HG03095 (cell line): Measurements from ENCODE around the gene TNFRSF6B.
A peak's percentile ranks its signal among the peaks of the same experiment; 100 is the strongest.
"Not testable (repeated sequence)": the region's sequence is repeated elsewhere in the genome, so short reads cannot be mapped to it uniquely, and the experiment has no call there.

ENCODE experiments used
- ATAC-seq: cut with Tn5 transposase; IDR thresholded peaks from one replicate; pipeline ENCODE4 v1.9.1; 2021; ENCODE audit warnings: moderate library complexity; ENCODE audit not compliant: unreplicated experiment

TNFRSF6B gene, protein sequence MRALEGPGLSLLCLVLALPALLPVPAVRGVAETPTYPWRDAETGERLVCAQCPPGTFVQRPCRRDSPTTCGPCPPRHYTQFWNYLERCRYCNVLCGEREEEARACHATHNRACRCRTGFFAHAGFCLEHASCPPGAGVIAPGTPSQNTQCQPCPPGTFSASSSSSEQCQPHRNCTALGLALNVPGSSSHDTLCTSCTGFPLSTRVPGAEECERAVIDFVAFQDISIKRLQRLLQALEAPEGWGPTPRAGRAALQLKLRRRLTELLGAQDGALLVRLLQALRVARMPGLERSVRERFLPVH

DNA sequence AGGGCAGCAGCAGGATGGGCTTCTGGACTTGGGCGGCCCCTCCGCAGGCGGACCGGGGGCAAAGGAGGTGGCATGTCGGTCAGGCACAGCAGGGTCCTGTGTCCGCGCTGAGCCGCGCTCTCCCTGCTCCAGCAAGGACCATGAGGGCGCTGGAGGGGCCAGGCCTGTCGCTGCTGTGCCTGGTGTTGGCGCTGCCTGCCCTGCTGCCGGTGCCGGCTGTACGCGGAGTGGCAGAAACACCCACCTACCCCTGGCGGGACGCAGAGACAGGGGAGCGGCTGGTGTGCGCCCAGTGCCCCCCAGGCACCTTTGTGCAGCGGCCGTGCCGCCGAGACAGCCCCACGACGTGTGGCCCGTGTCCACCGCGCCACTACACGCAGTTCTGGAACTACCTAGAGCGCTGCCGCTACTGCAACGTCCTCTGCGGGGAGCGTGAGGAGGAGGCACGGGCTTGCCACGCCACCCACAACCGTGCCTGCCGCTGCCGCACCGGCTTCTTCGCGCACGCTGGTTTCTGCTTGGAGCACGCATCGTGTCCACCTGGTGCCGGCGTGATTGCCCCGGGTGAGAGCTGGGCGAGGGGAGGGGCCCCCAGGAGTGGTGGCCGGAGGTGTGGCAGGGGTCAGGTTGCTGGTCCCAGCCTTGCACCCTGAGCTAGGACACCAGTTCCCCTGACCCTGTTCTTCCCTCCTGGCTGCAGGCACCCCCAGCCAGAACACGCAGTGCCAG is at the start of gene TNFRSF6B:
Gene TNFRSF6B, plus strand, starts transcription at position 25 of the 729 bp plus-strand sequence. Its CDS starts 116 bp downstream, at position 141.
- no peak for ATAC-seq

DNA sequence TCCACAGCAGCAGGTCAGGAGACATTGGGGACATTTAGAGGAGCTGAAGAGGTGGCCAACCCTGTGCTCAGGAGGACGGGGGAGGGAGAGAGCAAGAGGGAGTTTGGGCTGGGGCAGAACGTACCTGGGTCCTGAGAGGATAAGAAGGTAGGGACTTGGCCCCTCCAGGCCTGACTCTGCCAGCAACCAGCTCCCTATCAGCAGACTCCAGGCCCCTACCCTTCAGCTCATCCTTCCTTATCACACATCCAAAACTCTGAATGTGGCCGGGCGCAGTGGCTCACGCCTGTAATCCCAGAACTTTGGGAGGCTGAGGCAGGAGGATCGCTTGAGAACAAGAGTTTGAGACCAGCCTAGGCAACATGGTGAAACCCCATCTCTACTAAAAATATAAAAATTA is 48.3 kb upstream of the TNFRSF6B start:
- no peak for ATAC-seq

GRCh38 chr20:63648895-63649589 is 47.4 kb upstream of the TNFRSF6B start:
- no peak for ATAC-seq

GRCh38 chr20:63650486-63650885 is 46.0 kb upstream of the TNFRSF6B start:
- not testable (repeated sequence) for ATAC-seq

DNA sequence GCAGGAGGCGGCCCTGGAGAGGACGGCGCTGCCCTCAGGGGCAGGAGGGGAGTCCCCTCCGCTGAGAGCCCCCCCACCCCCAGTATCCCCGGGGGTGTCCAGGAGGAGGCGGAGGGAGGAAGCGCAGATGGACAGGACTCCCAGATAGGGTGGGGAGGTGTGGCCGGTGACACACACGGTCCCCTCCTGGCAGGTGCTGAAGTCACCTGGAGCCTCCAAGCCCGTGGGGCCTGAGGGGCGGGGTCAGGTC is 44.6 kb upstream of the TNFRSF6B start:
- ATAC-seq, result no peak

GRCh38 chr20:63652192-63652980 is 44.1 kb upstream of the TNFRSF6B start:
- no peak for ATAC-seq

GRCh38 chr20:63653041-63653973 is 43.1 kb upstream of the TNFRSF6B start, which contains the start of gene STMN3:
STMN3 (minus strand) TSS chr20:63653424; CDS start chr20:63653345, 79 bp downstream.
- ATAC-seq, result no peak

GRCh38 chr20:63653974-63654668 is 42.3 kb upstream of the TNFRSF6B start:
- no peak for ATAC-seq

GRCh38 chr20:63655249-63655648 is 41.2 kb upstream of the TNFRSF6B start:
- no peak for ATAC-seq

DNA sequence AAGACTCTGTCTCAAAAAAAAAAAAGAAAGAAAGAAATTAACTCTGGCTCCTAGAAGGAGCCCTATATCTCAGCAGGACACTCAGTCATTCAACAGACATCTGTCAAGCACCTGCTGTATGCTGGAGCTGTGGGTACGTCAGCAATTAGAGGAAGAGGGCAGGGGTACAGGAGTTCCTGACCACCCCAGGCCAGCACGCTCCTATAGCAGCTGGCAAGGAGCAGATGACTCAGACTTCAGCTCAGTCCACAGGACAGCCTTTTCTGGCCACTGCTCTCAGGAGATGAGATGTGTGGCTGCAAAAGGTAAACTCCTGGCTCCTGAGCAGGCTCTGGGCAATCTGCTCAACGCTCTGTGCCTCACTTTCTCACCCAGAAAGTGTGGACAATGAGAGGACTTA is 40.0 kb upstream of the TNFRSF6B start:
- ATAC-seq, result no peak

DNA sequence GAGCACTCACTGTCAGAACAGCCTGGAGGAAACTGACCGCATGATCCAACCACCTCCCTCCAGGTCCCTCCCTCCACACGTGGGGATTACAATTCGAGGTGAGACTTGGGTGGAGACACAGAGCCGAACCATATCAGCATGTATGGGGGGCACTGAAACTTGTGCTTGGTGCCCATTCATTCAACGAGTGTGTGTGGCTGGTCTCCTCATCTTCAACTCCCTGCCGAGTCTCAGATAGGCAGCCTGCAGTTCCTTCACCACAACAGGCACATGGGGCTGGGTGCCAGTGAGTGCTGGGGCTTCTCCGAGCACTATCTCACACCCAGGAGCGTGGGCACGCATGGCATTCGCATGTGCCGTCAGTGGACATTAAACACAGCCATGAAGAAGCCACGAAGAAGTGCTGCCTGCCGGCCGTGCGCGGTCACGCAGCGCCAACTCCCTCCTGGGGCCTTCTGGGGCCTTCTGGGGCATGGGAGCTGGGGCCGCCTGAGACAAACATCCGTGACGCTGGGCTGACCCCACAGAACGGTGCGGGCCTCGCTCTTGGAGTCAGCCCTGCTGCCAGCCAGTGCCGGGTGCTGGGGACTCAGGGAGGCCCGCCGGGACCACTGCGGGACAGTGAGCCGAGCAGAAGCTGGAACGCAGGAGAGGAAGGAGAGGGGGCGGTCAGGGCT is 39.1 kb upstream of the TNFRSF6B start:
- ATAC-seq, result no peak

- peak; percentile 76 for ATAC-seq
These were observed 38.3 kb upstream of the TNFRSF6B start, which contains the start of gene RTEL1 for GRCh38 chr20:63657937-63658748. RTEL1 (plus strand) TSS chr20:63658312; CDS start chr20:63659403, 1,091 bp downstream.

- ATAC-seq, result peak; percentile 9
These were observed 37.7 kb upstream of the TNFRSF6B start for GRCh38 chr20:63658749-63659187.

- no peak for ATAC-seq
These were observed 37.1 kb upstream of the TNFRSF6B start for GRCh38 chr20:63659370-63659769.

GRCh38 chr20:63660174-63660573 is 36.3 kb upstream of the TNFRSF6B start:
- ATAC-seq, result not testable (repeated sequence)

DNA sequence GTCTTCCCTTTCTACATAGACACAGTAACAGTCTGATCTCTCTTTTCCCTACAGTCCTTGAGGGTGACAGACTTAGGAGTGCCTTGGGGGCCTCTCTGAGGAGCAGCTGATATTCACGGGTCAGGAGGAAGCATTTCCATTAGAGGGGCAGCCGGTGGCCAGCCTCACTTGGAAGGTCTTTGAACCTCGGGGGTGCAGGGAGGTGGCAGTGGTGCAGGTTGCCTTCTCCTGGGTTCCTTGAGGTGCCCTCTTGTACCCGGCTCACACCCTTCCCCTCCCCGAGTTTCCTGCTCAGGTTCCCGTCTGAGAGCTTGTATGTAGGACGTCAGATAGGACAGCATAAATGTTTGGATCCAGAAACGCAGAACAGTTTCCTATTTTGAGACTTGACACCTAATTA is 35.8 kb upstream of the TNFRSF6B start:
- no peak for ATAC-seq

DNA sequence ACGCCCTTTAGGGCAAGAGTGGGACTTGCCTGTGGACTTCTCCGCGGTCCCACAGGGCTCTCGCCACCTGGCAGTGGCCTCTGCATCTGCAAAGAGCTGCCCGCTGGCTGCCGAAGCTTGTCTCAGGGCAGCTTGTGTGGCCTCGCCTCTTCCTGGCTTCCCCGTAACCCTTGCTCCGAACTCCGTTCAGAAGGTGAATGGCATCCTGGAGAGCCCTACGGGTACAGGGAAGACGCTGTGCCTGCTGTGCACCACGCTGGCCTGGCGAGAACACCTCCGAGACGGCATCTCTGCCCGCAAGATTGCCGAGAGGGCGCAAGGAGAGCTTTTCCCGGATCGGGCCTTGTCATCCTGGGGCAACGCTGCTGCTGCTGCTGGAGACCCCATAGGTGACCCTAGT is 35.3 kb upstream of the TNFRSF6B start:
- ATAC-seq, result no peak
